ENCODE results near the gene CREB3L2. TPM values are rescaled to one million over a fixed set of nuclear protein-coding genes. Genes with fewer than 3 reads are reported as not detected.

Gene CREB3L2
- total and polyA plus RNA-seq, 2 donors (not counting 1 experiment from before 2014, with no cell fraction given) = 13.8 to 25.1 TPM

GRCh38 chr7:138029941-138030340 lies 28.1 kb upstream of the CREB3L2 start:
- no peak overlapping the region for H3K9ac ChIP-seq (ENCODE audit: low read length)

GRCh38 chr7:138029126-138029525 lies 27.2 kb upstream of the CREB3L2 start:
- H3K9ac ChIP-seq (ENCODE audit: low read length) = peak overlapping the region; percentile 34
- 94% methylated on average over 4 of the region's 4 CpGs for WGBS (ENCODE audit: insufficient coverage)
- POLR2A ChIA-PET = no interaction called here

More at GRCh38 chr7:138029941-138030340, 28.1 kb upstream of the CREB3L2 start:
- intact Hi-C loops (cut with micrococcal nuclease) = no loop called here
- ATAC-seq (ENCODE audit: low read depth) (no peak), DNase-seq (no peak)
- Histone ChIP-seq H2AFZ (ENCODE audit: insufficient read depth, low read depth, low read length, poor library complexity, severe bottlenecking) (no peak overlapping the region), H3K79me2 (ENCODE audit: control insufficient read depth, insufficient read depth, low read length) (no peaks in the 10 kb centered on the region), H4K20me1 (ENCODE audit: control insufficient read depth, insufficient read depth, low read length, poor library complexity, severe bottlenecking) (no peaks in the 10 kb centered on the region), H3K27ac (ENCODE audit: low read length in 2 of 2) (peak overlapping the region in 1 of 2 donors; percentile 40), H3K36me3 (replicated peaks in 1 of 2; ENCODE audit: control extremely low read depth in 1 of 2, control insufficient read depth in 1 of 2, extremely low read depth in 1 of 2, insufficient read depth in 2 of 2, low read length in 1 of 2) (no peaks in the 10 kb centered on the region), H3K4me3 (ENCODE audit: control extremely low read depth in 1 of 5, extremely low read depth in 1 of 5, insufficient read depth in 1 of 5, low read depth in 2 of 5, low read length in 4 of 5) (no peak overlapping the region), H3K4me1 (ENCODE audit: control insufficient read depth in 2 of 2, insufficient read depth in 2 of 2, low read length in 2 of 2) (peaks cover 73 to 92% of the 10 kb centered on the region in 2 donors), H3K9me3 (ENCODE audit: control extremely low read depth in 1 of 3, control insufficient read depth in 2 of 3, insufficient read depth in 1 of 3, low read length in 2 of 3) (peaks cover 0 to 10% (median 0%) of the 10 kb centered on the region in 3 donors), H3K27me3 (replicated peaks in 1 of 4; ENCODE audit: control extremely low read depth in 1 of 4, control insufficient read depth in 3 of 4, insufficient read depth in 4 of 4, low read length in 3 of 4) (no peaks in the 10 kb centered on the region), H3K4me2 (replicated peaks; ENCODE audit: low read depth, low read length, poor library complexity, severe bottlenecking) (no peak overlapping the region)
- Mint-ChIP-seq H3K27me3 (no peaks in the 10 kb centered on the region), H3K4me3 (no peak overlapping the region), H3K9me3 (ENCODE audit: insufficient read depth) (peaks cover 2% of the 10 kb centered on the region), H3K4me1 (peaks cover 78% of the 10 kb centered on the region), H3K27ac (peak overlapping the region; percentile 27)
- ChIA-PET CTCF (interaction anchor here (1.3 kb wide), 1 partner anchor 130 kb away, joined by 3 read pairs; no protein-coding TSS in a partner anchor), POLR2A (no interaction called here)
- no CpG with 5 or more reads among the region's 2 CpGs for WGBS (ENCODE audit: insufficient coverage)
- TF ChIP-seq CTCF (IDR thresholded peaks at IDR 0.05) (no peak), EZH2 (IDR thresholded peaks at IDR 0.05; ENCODE audit: borderline replicate concordance, insufficient read depth, low read depth, low read length, poor library complexity, severe bottlenecking) (no peak)

More at GRCh38 chr7:138029126-138029525, 27.2 kb upstream of the CREB3L2 start:
- Histone ChIP-seq H3K4me2 (replicated peaks; ENCODE audit: low read depth, low read length, poor library complexity, severe bottlenecking) (peak overlapping the region; percentile 68), H3K36me3 (replicated peaks in 1 of 2; ENCODE audit: control extremely low read depth in 1 of 2, control insufficient read depth in 1 of 2, extremely low read depth in 1 of 2, insufficient read depth in 2 of 2, low read length in 1 of 2) (no peaks in the 10 kb centered on the region), H4K20me1 (ENCODE audit: control insufficient read depth, insufficient read depth, low read length, poor library complexity, severe bottlenecking) (no peaks in the 10 kb centered on the region), H2AFZ (ENCODE audit: insufficient read depth, low read depth, low read length, poor library complexity, severe bottlenecking) (peak overlapping the region; percentile 38), H3K4me3 (ENCODE audit: control extremely low read depth in 1 of 5, extremely low read depth in 1 of 5, insufficient read depth in 1 of 5, low read depth in 2 of 5, low read length in 4 of 5) (peak overlapping the region in 1 of 5 experiments; percentile 38), H3K9me3 (ENCODE audit: control extremely low read depth in 1 of 3, control insufficient read depth in 2 of 3, insufficient read depth in 1 of 3, low read length in 2 of 3) (peaks cover 0 to 13% (median 4%) of the 10 kb centered on the region in 3 donors), H3K4me1 (ENCODE audit: control insufficient read depth in 2 of 2, insufficient read depth in 2 of 2, low read length in 2 of 2) (peaks cover 70 to 93% of the 10 kb centered on the region in 2 donors), H3K27ac (ENCODE audit: low read length in 2 of 2) (peak overlapping the region; percentile 64 to 82), H3K27me3 (replicated peaks in 1 of 4; ENCODE audit: control extremely low read depth in 1 of 4, control insufficient read depth in 3 of 4, insufficient read depth in 4 of 4, low read length in 3 of 4) (no peaks in the 10 kb centered on the region), H3K79me2 (ENCODE audit: control insufficient read depth, insufficient read depth, low read length) (no peaks in the 10 kb centered on the region)
- TF ChIP-seq EZH2 (IDR thresholded peaks at IDR 0.05; ENCODE audit: borderline replicate concordance, insufficient read depth, low read depth, low read length, poor library complexity, severe bottlenecking) = no peak
- TF ChIP-seq CTCF (IDR thresholded peaks at IDR 0.05) = no peak
- CTCF ChIA-PET = interaction anchor here (0.9 kb wide), 1 partner anchor 21 kb away, joined by 4 read pairs; no protein-coding TSS in a partner anchor
- Mint-ChIP-seq H3K27ac (peak overlapping the region; percentile 81), H3K9me3 (ENCODE audit: insufficient read depth) (peaks cover 2% of the 10 kb centered on the region), H3K4me1 (peaks cover 81% of the 10 kb centered on the region), H3K4me3 (peak overlapping the region; percentile 49), H3K27me3 (no peaks in the 10 kb centered on the region)
- ATAC-seq (ENCODE audit: low read depth) (no peak), DNase-seq (no peak)
- intact Hi-C loops (cut with micrococcal nuclease) = no loop called here

Data from B cell (primary cell).